GM23338 (cell line): ENCODE data around the gene NECTIN3. TPM values are rescaled to one million over a fixed set of nuclear protein-coding genes. Genes with fewer than 3 reads are reported as not detected.

Experiments used
- EZH2 ChIP-seq: fragments of 200-600 bp; sonication (generic); IDR thresholded peaks from one replicate; pipeline ENCODE4 v1.8.0; 2017; ENCODE audit warnings: antibody characterized with exemption, mild to moderate bottlenecking, low read depth; ENCODE audit not compliant: unreplicated experiment
- EZH2phosphoT487 ChIP-seq: fragments of 200-600 bp; sonication (generic); IDR thresholded peaks from one replicate; pipeline ENCODE4 v1.8.1; 2018; ENCODE audit warnings: antibody characterized with exemption; ENCODE audit not compliant: unreplicated experiment
- REST ChIP-seq: IDR thresholded peaks from one replicate; pipeline ENCODE4 v1.6.1; 2018; ENCODE audit warnings: antibody characterized with exemption; ENCODE audit not compliant: unreplicated experiment
- ZNF331 ChIP-seq: fragments of 250-450 bp; sonication (Bioruptor Pico); IDR thresholded peaks from 2 replicates; pipeline ENCODE4 v1.5.0; 2020; ENCODE audit warnings: low read depth, mild to moderate bottlenecking, moderate library complexity
- ZNF462 ChIP-seq: fragments of 250-450 bp; sonication (Bioruptor Pico); IDR thresholded peaks from 2 replicates; pipeline ENCODE4 v1.5.0; 2020; ENCODE audit warnings: mild to moderate bottlenecking, moderate library complexity
- polyA plus RNA-seq: library from polyadenylated mRNA; unstranded; fragments of >200 nt; fragmentation: Nextera tagmentation; extraction: Ambion mirVana; gene quantifications from 2 replicates; pipeline ENCODE4 v1.2.1, GENCODE V29; 2016
- total RNA-seq: library from RNA; depleted of rRNA; stranded (reverse); fragments of >200 nt; shearing (Covaris generic); gene quantifications from 2 replicates; pipeline ENCODE4 v1.2.3, GENCODE V29; 2014

NECTIN3 gene
- total and polyA plus RNA-seq, 2 experiments from 2014 or later = 16.0 to 48.2 TPM

GRCh38 chr3:111229301-111229700 is 157.7 kb downstream of the NECTIN3 start (continued):
- no peak for TF ChIP-seq REST
- no peak for TF ChIP-seq ZNF462 (CRISPR knock-in tag)
- no peak for TF ChIP-seq EZH2phosphoT487
- TF ChIP-seq EZH2 = no peak
- no peak for TF ChIP-seq ZNF331
